Stimulated activated CD4-positive, alpha-beta T cell treated with anti-CD3 and anti-CD28 coated beads, Interleukin-1b, Interleukin-23, amount 100 ng/mL, for 24 hours (primary cell): ENCODE results near the gene SLC28A3.
"Not testable (repeated sequence)": the region's sequence is repeated elsewhere in the genome, so short reads cannot be mapped to it uniquely, and the experiment has no call there.

Experiments
- DNase-seq, 4 experiments: peaks; one replicate each; pipeline ENCODE4 v3.0.0-alpha.2; 2020; ENCODE audit warnings: low read depth in 4 of 4, low spot score in 1 of 4

The SLC28A3 gene

DNA sequence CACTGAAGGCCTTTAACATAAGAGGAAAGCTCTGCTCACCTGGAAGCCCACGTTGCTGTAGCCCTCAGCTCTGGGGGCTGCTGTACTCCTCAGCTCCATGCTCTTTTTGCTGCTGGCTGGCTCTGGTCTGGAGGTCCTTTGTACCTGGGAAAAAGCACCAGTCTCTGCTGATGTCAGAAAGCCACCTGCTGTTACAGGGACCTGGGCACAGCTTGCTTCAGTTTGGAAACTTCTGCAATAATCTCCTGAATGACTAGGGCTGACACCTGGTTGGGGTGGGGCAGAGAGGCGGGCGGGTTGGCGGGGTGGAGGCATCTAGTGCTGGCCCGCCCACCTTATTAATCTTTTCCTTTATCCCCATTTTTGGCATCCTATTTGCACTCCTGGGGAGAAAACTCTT lies at the start of gene SLC28A3:
Gene SLC28A3, minus strand, starts transcription at position 224 of the 400 bp plus-strand sequence. Its CDS starts 125 bp downstream, at position 99.
- no peak for DNase-seq

DNA sequence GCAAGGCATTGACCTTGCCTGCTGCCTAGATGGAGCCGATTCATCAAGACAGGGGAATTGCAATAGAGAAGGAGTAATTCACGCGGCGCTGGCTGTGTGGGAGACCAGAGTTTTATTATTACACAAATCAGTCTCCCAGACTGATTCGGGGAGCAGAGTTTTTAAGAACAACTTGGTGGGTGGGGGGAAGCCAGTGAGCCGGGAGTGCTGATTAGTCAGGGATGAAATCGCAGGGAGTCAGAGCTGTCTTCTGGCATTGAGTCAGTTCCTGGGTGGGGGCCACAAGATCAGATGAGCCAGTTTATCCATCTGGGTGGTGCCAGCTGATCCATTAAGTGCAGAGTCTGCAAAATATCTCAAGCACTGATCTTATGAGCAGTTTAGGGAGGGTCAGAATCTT lies 49.7 kb upstream of the SLC28A3 start:
- peak in 3 of 4 experiments; percentile 1 to 38 (median 2) for DNase-seq

DNA sequence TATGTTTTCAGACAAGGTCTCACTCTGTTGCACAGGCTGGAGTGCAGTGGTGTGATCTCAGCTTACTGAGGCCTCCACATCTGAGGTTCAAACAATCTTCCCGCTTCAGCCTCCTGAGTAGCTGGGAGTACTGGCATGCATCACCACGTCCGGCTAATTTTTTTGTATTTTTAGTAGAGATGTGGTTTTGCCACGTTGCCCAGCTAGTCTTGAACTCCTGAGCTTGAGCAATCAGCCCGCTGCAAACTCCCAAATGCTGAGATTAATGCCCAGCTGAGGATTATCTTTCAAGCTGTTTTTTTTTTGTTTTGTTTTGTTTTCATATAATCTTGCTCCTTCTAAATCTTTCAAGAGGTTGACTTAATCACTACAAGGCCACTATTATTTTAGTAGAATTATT lies 47.3 kb upstream of the SLC28A3 start:
- no peak for DNase-seq

DNA sequence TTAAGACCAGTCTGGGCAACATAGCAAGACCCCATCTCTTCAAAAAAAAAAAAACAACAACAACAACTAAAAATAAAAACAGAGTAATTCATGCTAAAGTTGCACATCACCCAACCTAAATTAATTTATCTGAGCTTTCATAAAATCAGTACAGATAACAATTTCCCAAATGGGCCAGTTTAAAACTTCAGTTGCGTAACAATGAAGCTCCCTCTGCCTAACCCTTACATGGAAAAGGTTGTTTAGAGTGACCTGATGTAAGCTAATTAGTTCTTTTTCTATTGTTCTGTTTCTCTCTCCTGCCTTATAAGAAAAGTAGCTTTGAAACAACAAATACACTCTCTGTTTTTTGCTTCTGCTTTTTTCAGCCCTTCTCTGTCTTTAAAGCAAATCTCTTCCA lies 46.2 kb upstream of the SLC28A3 start:
- no peak for DNase-seq

DNA sequence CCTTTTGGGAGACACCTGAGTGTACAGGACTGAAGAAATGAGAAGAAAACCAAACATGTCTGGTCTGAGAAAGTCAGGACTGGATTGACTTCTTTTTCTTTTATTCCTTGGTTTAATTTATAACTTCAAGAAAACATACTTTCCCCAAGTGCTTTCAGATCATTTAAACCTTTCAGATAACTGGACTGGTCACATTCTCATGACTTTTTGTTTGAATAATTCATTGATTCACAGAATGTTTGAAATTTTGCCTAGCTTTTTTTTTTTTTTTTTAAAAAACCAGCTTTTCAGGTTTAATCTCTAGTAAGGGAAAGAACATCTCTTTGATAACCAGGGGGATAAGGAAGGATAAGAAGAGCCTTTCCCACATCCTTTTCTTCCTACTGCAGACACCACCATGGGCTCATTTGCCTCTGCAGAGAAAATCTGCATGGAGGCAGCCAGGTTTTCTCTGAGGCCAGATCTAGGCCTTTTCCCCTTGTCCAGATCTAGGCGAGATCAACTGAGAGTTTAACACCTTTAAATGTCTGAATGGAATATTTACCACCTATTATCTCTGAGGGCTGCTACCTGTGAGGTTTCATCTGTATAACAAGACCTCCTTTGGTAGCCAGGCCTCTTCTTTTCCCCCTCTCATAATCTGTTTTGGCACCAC lies 45.0 kb upstream of the SLC28A3 start:
- no peak for DNase-seq

- no peak for DNase-seq
Observed at GRCh38 chr9:84384617-84385016, 44.1 kb upstream of the SLC28A3 start.

- DNase-seq = no peak
Observed at GRCh38 chr9:84383178-84383577, 42.6 kb upstream of the SLC28A3 start.

DNA sequence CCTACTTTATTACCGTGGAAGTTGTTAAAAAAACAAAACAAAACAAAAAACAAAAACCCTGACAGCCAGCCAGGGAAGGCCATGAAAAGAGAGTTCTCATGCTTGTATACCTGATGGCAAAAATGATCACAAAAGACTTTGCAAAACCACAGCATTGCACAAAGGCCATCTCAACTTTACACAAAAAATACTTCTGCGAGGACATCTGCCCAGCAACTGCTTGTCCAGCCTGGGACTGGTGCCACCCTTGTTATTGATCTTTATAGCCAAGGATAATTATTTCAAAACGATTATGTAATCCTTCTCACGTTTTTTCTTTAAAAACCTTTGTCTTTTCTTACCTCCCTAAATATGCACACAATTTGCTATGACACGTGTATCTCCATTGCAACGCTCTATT lies 42.2 kb upstream of the SLC28A3 start:
- DNase-seq = no peak

- DNase-seq = no peak
Observed at GRCh38 chr9:84381508-84381907, 41.0 kb upstream of the SLC28A3 start.

- no peak for DNase-seq
Observed at GRCh38 chr9:84379740-84380139, 39.2 kb upstream of the SLC28A3 start.

DNA sequence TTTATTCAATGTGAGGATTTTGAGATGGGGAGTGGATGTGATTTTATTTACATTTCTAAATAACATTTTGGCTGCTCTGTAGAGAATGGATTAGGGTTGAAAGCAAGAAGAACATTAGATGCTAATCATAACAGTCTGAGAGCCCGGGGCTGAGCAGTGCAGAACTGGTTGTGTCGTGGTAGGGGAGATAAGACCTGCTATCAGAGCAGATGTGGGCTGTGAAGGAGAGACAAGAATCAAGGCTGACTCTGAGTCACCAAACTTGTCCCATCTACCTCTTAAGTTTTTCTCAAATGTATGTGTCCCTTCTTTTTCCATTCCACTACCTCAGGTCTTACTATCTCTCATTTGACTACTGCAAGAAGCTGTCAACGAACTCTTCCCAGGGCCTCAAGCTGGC lies 35.4 kb upstream of the SLC28A3 start:
- DNase-seq = no peak

DNA sequence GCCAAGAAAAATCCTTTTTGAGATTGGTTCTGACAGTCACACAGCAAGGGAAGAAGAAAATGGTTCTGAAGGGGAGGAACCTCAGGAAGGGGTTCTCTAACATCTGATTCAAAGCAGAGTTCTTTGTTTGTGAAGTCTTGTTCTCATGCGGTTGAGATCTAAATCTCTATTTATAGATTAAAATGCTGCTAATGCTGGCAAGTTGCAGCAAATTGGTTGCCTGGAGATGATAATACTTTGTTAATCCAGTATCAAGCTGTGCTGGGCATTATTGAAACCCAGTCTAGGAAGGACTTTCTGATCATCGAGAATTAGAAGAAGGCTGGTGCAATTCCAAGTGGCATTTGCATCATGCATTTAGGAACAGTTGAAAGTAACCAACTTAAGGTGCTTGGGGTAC lies 34.0 kb upstream of the SLC28A3 start:
- DNase-seq = no peak

GRCh38 chr9:84374013-84374412 lies 33.5 kb upstream of the SLC28A3 start:
- DNase-seq = no peak

GRCh38 chr9:84371737-84372136 lies 31.2 kb upstream of the SLC28A3 start:
- no peak for DNase-seq

DNA sequence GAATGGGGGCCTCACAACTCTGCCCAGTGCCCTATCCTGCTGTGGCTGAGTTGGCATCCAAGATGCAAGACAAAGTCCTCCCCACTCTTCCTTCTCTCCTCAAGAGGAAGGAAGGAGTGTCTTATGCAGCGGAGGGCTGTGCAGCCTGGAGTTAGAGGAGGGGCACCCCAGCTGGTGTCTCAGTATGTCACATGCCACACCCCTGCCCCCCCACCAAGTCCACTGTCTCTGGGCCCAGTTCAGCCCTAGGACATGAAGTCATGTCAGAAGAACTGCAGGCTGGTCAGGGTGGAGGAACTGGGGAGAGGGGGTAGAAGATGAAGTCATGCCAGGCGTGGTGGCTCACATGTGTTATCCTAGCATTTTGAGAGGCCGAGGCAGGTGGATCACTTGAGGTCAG lies 28.0 kb upstream of the SLC28A3 start:
- DNase-seq = no peak

DNA sequence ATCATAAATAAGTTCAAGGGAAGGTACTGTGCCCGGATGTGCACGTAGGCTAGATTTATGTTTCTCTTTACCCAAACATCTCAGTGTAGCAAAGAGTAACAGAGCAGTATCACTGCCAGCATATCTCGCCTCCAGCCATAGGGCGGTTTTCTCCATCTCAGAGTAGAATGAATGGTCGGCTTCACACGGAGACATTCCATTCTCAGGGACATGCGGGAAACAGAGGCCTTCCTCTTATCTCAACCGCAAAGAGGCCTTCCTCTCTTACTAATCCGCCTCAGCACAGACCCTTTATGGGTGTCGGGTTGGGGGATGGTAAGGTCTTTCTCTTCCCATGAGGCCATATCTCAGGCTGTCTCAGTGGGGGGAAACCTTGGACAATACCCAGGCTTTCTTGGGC lies 27.2 kb upstream of the SLC28A3 start:
- not testable (repeated sequence) for DNase-seq

GRCh38 chr9:84366683-84367082 lies 26.1 kb upstream of the SLC28A3 start:
- no peak for DNase-seq

- DNase-seq = not testable (repeated sequence)
Observed at GRCh38 chr9:84364894-84365490, 24.4 kb upstream of the SLC28A3 start.

- no peak for DNase-seq
Observed at GRCh38 chr9:84361645-84362044, 21.1 kb upstream of the SLC28A3 start.

DNA sequence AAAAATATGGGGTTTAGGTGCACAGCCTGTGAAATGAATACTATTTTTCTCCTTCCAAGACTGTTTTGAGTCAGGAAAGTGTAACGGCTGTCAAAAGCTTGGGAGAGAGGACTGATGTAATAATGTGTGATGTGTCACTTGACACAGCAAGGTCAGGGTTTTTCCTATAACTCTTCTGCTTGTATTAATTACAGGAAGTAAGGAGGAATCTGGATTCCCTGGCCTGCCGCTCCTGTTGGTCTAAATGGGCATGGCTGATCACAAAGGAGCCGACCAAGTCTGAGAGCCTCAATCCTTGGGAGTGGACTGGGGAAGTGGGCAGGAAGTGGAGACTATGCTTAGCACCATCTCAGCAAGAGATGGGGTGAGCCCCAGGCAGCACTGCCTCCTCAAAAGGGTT lies 16.7 kb upstream of the SLC28A3 start:
- no peak for DNase-seq

DNA sequence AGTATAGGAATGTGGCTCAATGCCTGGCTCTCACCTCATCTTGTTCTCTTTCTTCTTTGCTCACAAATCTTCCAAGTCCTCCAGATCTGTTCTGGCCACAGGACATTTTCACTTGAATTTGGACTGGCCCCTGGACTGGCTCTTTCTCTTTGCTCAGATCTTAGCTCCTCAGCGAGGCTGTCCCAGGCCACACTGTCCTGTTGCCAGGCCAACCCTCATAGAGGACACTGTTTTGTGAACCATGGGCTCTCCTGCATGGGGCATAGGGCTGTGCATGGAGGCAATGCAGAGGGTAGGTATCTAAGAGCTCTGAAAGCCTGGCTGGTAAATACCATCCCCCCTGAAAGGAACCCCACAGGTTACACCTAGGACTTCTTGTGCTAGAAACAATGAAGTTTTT lies 13.5 kb upstream of the SLC28A3 start:
- no peak for DNase-seq

- DNase-seq = no peak
Observed at GRCh38 chr9:84349671-84350070, 9.1 kb upstream of the SLC28A3 start.

DNA sequence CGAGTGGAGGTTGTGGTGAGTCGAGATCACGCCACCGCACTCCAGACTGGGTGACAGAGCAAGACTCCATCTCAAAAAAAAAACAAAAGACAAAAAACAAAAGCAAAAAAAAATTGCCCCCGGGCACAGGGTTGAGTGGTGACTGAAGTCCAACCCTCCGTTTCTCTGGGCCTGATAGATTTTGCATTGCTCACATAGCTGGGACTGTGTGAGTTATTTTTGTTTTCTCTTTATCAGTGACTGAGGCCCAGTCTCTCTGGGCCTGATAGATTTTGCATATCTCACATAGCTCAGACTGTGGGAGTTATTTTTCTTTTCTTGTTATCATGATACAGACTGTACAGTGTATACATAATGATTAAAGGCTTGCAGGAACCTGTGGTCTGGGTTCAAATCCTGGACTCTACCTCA lies 2.6 kb upstream of the SLC28A3 start:
- no peak for DNase-seq
